H9 (cell line): Measurements from ENCODE around the gene CDC42SE1. TPM values are rescaled to one million over a fixed set of nuclear protein-coding genes. Genes with fewer than 3 reads are reported as not detected.
A peak's percentile ranks its signal among the peaks of the same experiment; 100 is the strongest.

Source experiments
- DNase-seq: peaks from one replicate; pipeline ENCODE4 v3.0.0-alpha.2; 2017
- H2AFZ ChIP-seq: one replicate; pipeline ENCODE4 v1.6.1; 2013; ENCODE audit warnings: mild to moderate bottlenecking, low read length, control low read depth, moderate library complexity
- H2AK5ac ChIP-seq: 2 replicates; pipeline ENCODE4 v1.6.1; 2013; ENCODE audit warnings: low read length, control low read depth, mixed read lengths; ENCODE audit not compliant: insufficient read length
- H2BK120ac ChIP-seq: one replicate; pipeline ENCODE4 v1.6.1; 2013; ENCODE audit warnings: low read depth, mild to moderate bottlenecking, low read length, control low read depth, inconsistent platforms; ENCODE audit not compliant: poor library complexity, severe bottlenecking
- H2BK12ac ChIP-seq: 2 replicates; pipeline ENCODE4 v1.6.1; 2013; ENCODE audit warnings: low read length, control low read depth, mixed read lengths, low read depth; ENCODE audit not compliant: insufficient read length
- H2BK15ac ChIP-seq: 2 replicates; pipeline ENCODE4 v1.6.1; 2013; ENCODE audit warnings: low read depth, low read length, control low read depth
- H2BK20ac ChIP-seq: one replicate; pipeline ENCODE4 v1.6.1; 2013; ENCODE audit warnings: low read depth, mild to moderate bottlenecking, low read length, control low read depth, inconsistent platforms; ENCODE audit not compliant: poor library complexity, severe bottlenecking
- H2BK5ac ChIP-seq: 2 replicates; pipeline ENCODE4 v1.6.1; 2013; ENCODE audit warnings: low read length, control low read depth, mixed read lengths; ENCODE audit not compliant: insufficient read length
- H3K14ac ChIP-seq: 2 replicates; pipeline ENCODE4 v1.6.1; 2013; ENCODE audit warnings: low read length, control low read depth; ENCODE audit not compliant: insufficient read depth
- H3K18ac ChIP-seq: 2 replicates; pipeline ENCODE4 v1.6.1; 2013; ENCODE audit warnings: low read depth, mild to moderate bottlenecking, mixed read lengths, low read length, control low read depth; ENCODE audit not compliant: insufficient read length
- H3K23ac ChIP-seq: 2 replicates; pipeline ENCODE4 v1.6.1; 2013; ENCODE audit warnings: low read length, control low read depth, mixed read lengths, low read depth; ENCODE audit not compliant: insufficient read length
- H3K23me2 ChIP-seq: 2 replicates; pipeline ENCODE4 v1.6.1; 2013; ENCODE audit warnings: low read depth, mild to moderate bottlenecking, mixed read lengths, low read length, control low read depth; ENCODE audit not compliant: insufficient read length, poor library complexity, severe bottlenecking
- H3K27ac ChIP-seq: 2 replicates; pipeline ENCODE4 v1.5.1; 2013; ENCODE audit warnings: low read length, control low read depth, mixed read lengths, low read depth; ENCODE audit not compliant: insufficient read length
- H3K27me3 ChIP-seq: 2 replicates; pipeline ENCODE4 v1.6.1; 2013; ENCODE audit warnings: low read length, control low read depth, inconsistent platforms; ENCODE audit not compliant: insufficient read depth
- H3K4ac ChIP-seq: 2 replicates; pipeline ENCODE4 v1.6.1; 2013; ENCODE audit warnings: low read depth, mild to moderate bottlenecking, control low read depth, inconsistent platforms, low read length, moderate library complexity
- H3K4me1 ChIP-seq: 2 replicates; pipeline ENCODE4 v1.6.1; 2013; ENCODE audit warnings: low read length, control low read depth, inconsistent platforms; ENCODE audit not compliant: insufficient read depth
- H3K4me2 ChIP-seq: 2 replicates; pipeline ENCODE4 v1.6.1; 2013; ENCODE audit warnings: low read length, control low read depth, mixed read lengths; ENCODE audit not compliant: insufficient read length, insufficient read depth
- H3K56ac ChIP-seq: 2 replicates; pipeline ENCODE4 v1.6.1; 2013; ENCODE audit warnings: low read depth, mild to moderate bottlenecking, mixed read lengths, low read length, control low read depth; ENCODE audit not compliant: insufficient read length
- H3K79me1 ChIP-seq: 2 replicates; pipeline ENCODE4 v1.6.1; 2013; ENCODE audit warnings: low read depth, mild to moderate bottlenecking, moderate library complexity, low read length, control low read depth, inconsistent platforms; ENCODE audit not compliant: insufficient read depth, poor library complexity, severe bottlenecking
- H3K79me2 ChIP-seq: 2 replicates; pipeline ENCODE4 v1.6.1; 2013; ENCODE audit warnings: low read length, control low read depth, inconsistent platforms; ENCODE audit not compliant: insufficient read depth
- H3K9ac ChIP-seq: 2 replicates; pipeline ENCODE4 v1.6.1; 2013; ENCODE audit warnings: low read length, control low read depth, mixed read lengths; ENCODE audit not compliant: insufficient read length; ENCODE audit errors: extremely low read depth
- H3K9me3 ChIP-seq: one replicate; pipeline ENCODE4 v1.6.1; 2013; ENCODE audit warnings: low read depth, low read length, inconsistent platforms; ENCODE audit not compliant: control insufficient read depth
- H3T11ph ChIP-seq: one replicate; pipeline ENCODE4 v1.6.1; 2013; ENCODE audit warnings: mild to moderate bottlenecking, low read length, control low read depth, inconsistent platforms
- H4K20me1 ChIP-seq: one replicate; pipeline ENCODE4 v1.6.1; 2013; ENCODE audit not compliant: control insufficient read depth, insufficient read length, insufficient read depth
- H4K5ac ChIP-seq: 2 replicates; pipeline ENCODE4 v1.6.1; 2013; ENCODE audit warnings: low read depth, mild to moderate bottlenecking, mixed read lengths, low read length, control low read depth; ENCODE audit not compliant: insufficient read length
- H4K8ac ChIP-seq: replicated peaks from 2 replicates; pipeline ENCODE4 v1.6.1; 2013; ENCODE audit warnings: low read length, control low read depth, mixed read lengths, low read depth; ENCODE audit not compliant: insufficient read length
- H4K91ac ChIP-seq: 2 replicates; pipeline ENCODE4 v1.6.1; 2013; ENCODE audit warnings: low read depth, mild to moderate bottlenecking, moderate library complexity, mixed read lengths, low read length, control low read depth; ENCODE audit not compliant: insufficient read length
- H3K27ac Mint-ChIP-seq, 3 experiments: 2 replicates in 2 of 3; 3 replicates in 1 of 3; pipeline ENCODE4 v1.8.0; 2020 to 2021; ENCODE audit warnings: mixed read lengths in 3 of 3, mild to moderate bottlenecking in 1 of 3, moderate library complexity in 1 of 3
- H3K27me3 Mint-ChIP-seq: 2 replicates; pipeline ENCODE4 v1.8.0; 2021; ENCODE audit warnings: low read depth, mild to moderate bottlenecking, moderate library complexity, mixed read lengths
- H3K36me3 Mint-ChIP-seq, 3 experiments: 2 replicates in 2 of 3; 3 replicates in 1 of 3; pipeline ENCODE4 v1.8.0; 2020 to 2021; ENCODE audit warnings: low read depth in 3 of 3, mixed read lengths in 3 of 3; ENCODE audit not compliant: insufficient read depth in 1 of 3
- H3K4me1 Mint-ChIP-seq, 2 experiments: 2 replicates each; pipeline ENCODE4 v1.8.0; 2020; ENCODE audit warnings: mixed read lengths in 2 of 2
- H3K4me3 Mint-ChIP-seq, 2 experiments: 2 replicates in 1 of 2; 3 replicates in 1 of 2; pipeline ENCODE4 v1.8.0; 2020 to 2021; ENCODE audit warnings: mild to moderate bottlenecking in 2 of 2, mixed read lengths in 2 of 2, moderate library complexity in 1 of 2
- H3K9me3 Mint-ChIP-seq, 2 experiments: 2 replicates in 1 of 2; 3 replicates in 1 of 2; pipeline ENCODE4 v1.8.0; 2020; ENCODE audit warnings: mild to moderate bottlenecking in 2 of 2, mixed read lengths in 2 of 2, moderate library complexity in 1 of 2
- WGBS: extraction: QIAGEN DNeasy Blood & Tissue Kit; methylation state at CpG from one replicate; pipeline ENCODE4 v1.1.7; 2013; ENCODE audit warnings: missing lambda C conversion rate, low lambda C conversion rate, mixed read lengths; ENCODE audit not compliant: insufficient read length; ENCODE audit errors: extremely low coverage; 5-methylcytosine and 5-hydroxymethylcytosine counted together
- total RNA-seq: library from RNA; stranded (reverse); gene quantifications from 2 replicates; pipeline ENCODE4 v1.2.1, GENCODE V29; 2021
- TF ChIP-seq, protein P1 (sequence below): fragments of 200-600 bp; sonication (generic); conservative IDR thresholded peaks from 3 replicates; pipeline ENCODE4 v1.8.0; 2021; ENCODE audit warnings: antibody characterized with exemption, mild to moderate bottlenecking

Gene CDC42SE1
- total RNA-seq, 1 experiment from 2014 or later = 87.3 TPM

DNA sequence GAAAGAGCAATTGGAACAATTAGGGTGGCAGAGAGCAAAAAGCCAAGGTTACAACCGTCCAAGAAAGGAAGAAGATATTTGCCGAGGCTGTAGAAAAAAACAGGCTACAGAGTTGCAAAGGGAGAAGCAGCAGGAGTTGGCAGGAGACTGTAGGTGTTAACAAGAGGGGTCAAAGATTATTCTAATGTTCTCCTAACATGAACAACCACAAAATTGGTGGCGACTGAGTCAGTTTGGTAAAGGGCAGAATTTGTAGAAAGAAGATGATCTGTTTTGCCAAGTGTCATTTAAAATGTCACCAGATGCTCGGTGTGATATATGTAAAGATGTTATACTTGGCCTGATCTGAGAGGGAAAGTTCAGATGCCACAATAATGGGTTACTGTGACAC, 51.6 kb downstream of the CDC42SE1 start:
- no peak overlapping the region for H2BK5ac ChIP-seq
- Mint-ChIP-seq H3K36me3 (no peaks in the 10 kb centered on the region; a peak in 1 of 7 replicates), H3K4me3 (peak overlapping the region; percentile 97 to 99), H3K27ac (peak overlapping the region; percentile 12 to 97 (median 96); a peak in 6 of 7 replicates), H3K27me3 (no peaks in the 10 kb centered on the region; the same call in 1 of the 2 replicates), H3K9me3 (no peaks in the 10 kb centered on the region; a peak in 2 of 5 replicates), H3K4me1 (peaks cover 35 to 41% of the 10 kb centered on the region in 2 experiments)
- no peaks in the 10 kb centered on the region for H3K79me1 ChIP-seq
- H3K4ac ChIP-seq = peak overlapping the region; percentile 78; the same call in 1 of the 2 replicates
- peak overlapping the region; percentile 97 for H2BK120ac ChIP-seq
- no peak overlapping the region for H4K91ac ChIP-seq
- no peak overlapping the region for H4K5ac ChIP-seq
- peak overlapping the region; percentile 4 for H3K27ac ChIP-seq
- H3K23me2 ChIP-seq = peaks cover 13% of the 10 kb centered on the region
- H3K79me2 ChIP-seq = no peaks in the 10 kb centered on the region; the same call in 1 of the 2 replicates
- H2BK20ac ChIP-seq = peak overlapping the region; percentile 33
- peak overlapping the region; percentile 77 for H3K4me2 ChIP-seq
- no peak overlapping the region for H4K8ac ChIP-seq
- H3K9ac ChIP-seq = no peak overlapping the region
- H3K14ac ChIP-seq = peak overlapping the region; percentile 82; the same call in 1 of the 2 replicates
- no peak for DNase-seq
- H2BK12ac ChIP-seq = peak overlapping the region; percentile 64
- H3K18ac ChIP-seq = peak overlapping the region; percentile 71
- TF ChIP-seq, protein P1, sequence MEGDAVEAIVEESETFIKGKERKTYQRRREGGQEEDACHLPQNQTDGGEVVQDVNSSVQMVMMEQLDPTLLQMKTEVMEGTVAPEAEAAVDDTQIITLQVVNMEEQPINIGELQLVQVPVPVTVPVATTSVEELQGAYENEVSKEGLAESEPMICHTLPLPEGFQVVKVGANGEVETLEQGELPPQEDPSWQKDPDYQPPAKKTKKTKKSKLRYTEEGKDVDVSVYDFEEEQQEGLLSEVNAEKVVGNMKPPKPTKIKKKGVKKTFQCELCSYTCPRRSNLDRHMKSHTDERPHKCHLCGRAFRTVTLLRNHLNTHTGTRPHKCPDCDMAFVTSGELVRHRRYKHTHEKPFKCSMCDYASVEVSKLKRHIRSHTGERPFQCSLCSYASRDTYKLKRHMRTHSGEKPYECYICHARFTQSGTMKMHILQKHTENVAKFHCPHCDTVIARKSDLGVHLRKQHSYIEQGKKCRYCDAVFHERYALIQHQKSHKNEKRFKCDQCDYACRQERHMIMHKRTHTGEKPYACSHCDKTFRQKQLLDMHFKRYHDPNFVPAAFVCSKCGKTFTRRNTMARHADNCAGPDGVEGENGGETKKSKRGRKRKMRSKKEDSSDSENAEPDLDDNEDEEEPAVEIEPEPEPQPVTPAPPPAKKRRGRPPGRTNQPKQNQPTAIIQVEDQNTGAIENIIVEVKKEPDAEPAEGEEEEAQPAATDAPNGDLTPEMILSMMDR = no peak
- no CpG with 5 or more reads among the region's 4 CpGs for WGBS
- peak overlapping the region; percentile 92 for H3T11ph ChIP-seq
- no peak overlapping the region for H2AFZ ChIP-seq
- no peaks in the 10 kb centered on the region for H3K27me3 ChIP-seq
- H3K56ac ChIP-seq = no peak overlapping the region
- H2AK5ac ChIP-seq = no peak overlapping the region
- no peaks in the 10 kb centered on the region for H4K20me1 ChIP-seq
- no peaks in the 10 kb centered on the region for H3K9me3 ChIP-seq
- no peak overlapping the region for H2BK15ac ChIP-seq
- no peak overlapping the region for H3K23ac ChIP-seq
- H3K4me1 ChIP-seq = peaks cover 5% of the 10 kb centered on the region; the same call in 1 of the 2 replicates
